WI38 (cell line): ENCODE results near the gene MX1.
"Not testable (repeated sequence)": the region's sequence is repeated elsewhere in the genome, so short reads cannot be mapped to it uniquely, and the experiment has no call there.

Experiments used
- H3K4me3 ChIP-seq: 2 replicates; pipeline ENCODE4 v1.5.1; 2011; ENCODE audit warnings: low read depth, mild to moderate bottlenecking, control low read depth, low read length
- CTCF ChIP-seq: IDR thresholded peaks from 2 replicates; pipeline ENCODE4 v1.5.1; 2012; ENCODE audit warnings: low read depth, mild to moderate bottlenecking, control low read depth, low read length

MX1 gene

DNA sequence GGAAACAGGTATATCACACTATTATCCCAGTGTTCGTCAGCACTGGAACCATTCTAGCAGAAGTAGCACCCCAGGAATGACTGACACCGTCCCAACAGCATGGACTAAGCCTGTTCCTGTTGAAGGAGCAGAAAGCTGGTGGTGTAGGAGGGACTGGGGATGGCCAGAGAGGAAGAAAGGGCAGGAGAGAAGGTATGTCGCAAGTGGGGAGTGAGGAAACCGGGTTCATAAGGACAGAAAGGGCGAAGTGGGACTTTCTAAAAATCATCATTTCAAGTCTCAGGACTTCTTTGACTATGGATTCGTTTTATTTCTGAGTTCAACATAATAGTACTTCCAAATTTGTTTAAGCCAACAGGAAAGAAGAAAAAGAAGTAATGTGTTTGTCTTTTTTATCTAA is 19.7 kb upstream of the MX1 start:
- no peak for TF ChIP-seq CTCF
- no peak overlapping the region for H3K4me3 ChIP-seq

- no peak overlapping the region for H3K4me3 ChIP-seq
- TF ChIP-seq CTCF, result no peak
These were observed 18.2 kb upstream of the MX1 start for GRCh38 chr21:41407541-41408460.

GRCh38 chr21:41410361-41410760 is 15.7 kb upstream of the MX1 start:
- TF ChIP-seq CTCF, result no peak
- H3K4me3 ChIP-seq, result no peak overlapping the region

DNA sequence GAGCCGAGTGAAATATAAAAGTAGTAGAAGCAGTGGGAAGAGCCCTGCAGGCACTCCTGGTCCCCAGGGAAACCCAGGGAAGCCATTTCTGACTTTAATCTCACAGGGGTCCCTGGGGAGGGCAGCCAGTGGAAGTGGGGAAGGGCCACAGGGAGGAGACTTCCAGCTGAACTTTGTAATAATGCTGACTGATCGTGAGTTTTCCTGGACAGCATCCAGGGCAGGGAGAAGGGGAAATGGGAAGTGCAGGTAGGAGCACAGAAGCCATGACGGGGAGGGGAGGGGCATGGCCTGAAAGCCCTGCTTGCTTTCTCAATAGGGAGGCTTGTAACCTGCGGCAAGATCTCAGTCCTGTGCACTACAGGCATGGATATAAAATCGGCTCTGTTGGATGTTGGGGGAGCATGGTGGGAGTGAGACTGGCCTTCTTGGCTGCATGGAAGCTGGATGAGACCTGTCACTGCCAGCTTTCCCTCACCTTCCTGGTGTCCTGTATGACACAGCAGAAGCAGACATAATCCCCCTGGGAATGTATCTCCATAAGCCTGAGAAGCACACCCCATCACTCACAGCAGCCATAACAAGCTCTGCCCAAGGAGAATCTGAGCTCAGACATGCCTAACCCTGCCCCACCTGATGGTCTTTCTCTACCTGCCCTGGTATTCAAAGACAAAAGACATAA is 15.1 kb upstream of the MX1 start:
- no peak for TF ChIP-seq CTCF
- no peak overlapping the region for H3K4me3 ChIP-seq

DNA sequence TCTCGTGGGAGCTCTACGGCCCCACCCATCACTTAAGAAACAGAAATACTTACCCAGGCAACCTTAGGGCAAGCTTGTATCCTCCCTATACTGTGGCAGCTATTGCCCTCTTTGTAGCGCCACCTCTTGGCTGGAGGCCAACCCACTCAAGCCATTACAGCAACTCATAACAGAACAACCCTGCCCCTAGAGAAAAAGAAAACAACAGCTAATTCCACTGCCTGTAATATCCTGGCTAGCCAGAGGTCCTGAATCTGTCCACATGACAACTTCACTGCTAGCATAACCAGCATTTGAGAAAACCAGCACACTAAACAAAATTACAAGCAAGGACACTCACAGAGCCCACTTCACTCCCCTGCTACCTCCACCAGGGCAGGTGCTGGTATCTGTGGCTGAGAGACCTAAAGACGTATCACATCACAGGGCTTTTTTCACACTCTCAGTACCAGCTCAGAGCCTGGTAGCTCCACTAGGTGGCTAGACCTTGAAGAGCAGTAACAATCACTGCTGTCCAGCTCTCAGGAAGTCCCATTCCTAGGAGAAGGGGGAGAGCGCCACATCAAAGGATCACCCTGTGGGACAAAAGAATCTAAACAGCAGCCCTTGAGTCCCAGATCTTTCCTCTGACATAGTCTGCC is 14.5 kb upstream of the MX1 start:
- TF ChIP-seq CTCF, result no peak
- H3K4me3 ChIP-seq, result no peak overlapping the region

DNA sequence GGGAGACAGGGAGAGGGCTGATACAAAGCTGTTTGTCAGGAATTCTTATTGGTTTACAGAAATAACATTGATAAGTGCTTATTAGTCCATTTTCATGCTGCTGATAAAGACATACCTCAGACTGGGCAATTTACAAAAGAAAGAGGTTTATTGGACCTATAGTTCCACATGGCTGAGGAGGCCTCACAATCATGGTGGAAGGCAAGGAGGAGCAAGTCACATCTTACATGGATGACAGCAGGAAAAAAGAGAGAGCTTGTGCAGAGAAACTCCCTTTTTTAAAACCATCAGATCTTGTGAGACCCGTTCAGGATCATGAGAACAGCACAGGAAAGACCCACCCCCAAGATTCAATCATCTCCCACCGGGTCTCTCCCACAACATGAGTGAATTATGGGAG is 8.5 kb upstream of the MX1 start:
- H3K4me3 ChIP-seq, result not testable (repeated sequence)

DNA sequence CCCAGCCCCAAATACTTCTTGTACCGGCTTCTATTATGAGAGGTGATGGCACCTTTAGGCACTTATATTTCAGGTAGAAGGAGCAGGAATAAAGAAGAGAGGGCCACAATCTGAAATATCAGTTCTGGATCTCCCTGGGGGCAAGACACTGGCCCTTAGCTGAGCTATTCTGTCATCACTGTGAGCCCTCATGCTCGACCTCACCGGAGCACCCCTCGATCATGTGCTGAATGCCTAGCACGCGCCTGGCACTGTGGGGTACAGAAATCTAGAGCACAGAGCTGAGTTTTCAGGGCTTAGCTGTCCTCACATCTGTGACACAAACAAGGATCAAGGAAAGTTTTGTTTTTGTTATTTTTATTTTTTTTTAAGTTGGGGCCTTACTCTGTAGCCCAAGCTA is 7.6 kb upstream of the MX1 start:
- H3K4me3 ChIP-seq, result no peak overlapping the region
- TF ChIP-seq CTCF, result no peak
